Kidney (tissue), 14 donors: Measurements from ENCODE around the gene LCAT. TPM values are rescaled to one million over a fixed set of nuclear protein-coding genes. Genes with fewer than 3 reads are reported as not detected.

Experiments
- DNase-seq, 5 donors: peaks; one replicate each; pipeline ENCODE4 v3.0.0-alpha.2; 2013 to 2020
- FAIRE-seq: peaks from 2 replicates; lab custom pipeline; 2012; peaks lifted over from hg19 to GRCh38; lab: Jason Lieb, UNC
- H3K27ac ChIP-seq, 2 donors: one replicate each; pipeline ENCODE4 v1.7.0; 2013; ENCODE audit warnings: low read depth in 2 of 2, low read length in 2 of 2, inconsistent platforms in 1 of 2
- H3K27me3 ChIP-seq: one replicate; pipeline ENCODE4 v1.7.1; 2013; ENCODE audit warnings: low read length, inconsistent platforms; ENCODE audit not compliant: control insufficient read depth, insufficient read depth
- H3K36me3 ChIP-seq, 3 donors: one replicate each; pipeline versions ENCODE4 v1.7.0 to v1.7.1; 2013; ENCODE audit warnings: low read length in 3 of 3, control low read depth in 1 of 3, inconsistent platforms in 1 of 3; ENCODE audit not compliant: insufficient read depth in 3 of 3, control insufficient read depth in 2 of 3
- H3K4me1 ChIP-seq, 3 donors: one replicate each; pipeline versions ENCODE4 v1.7.0 to v1.7.1; 2013; ENCODE audit warnings: low read length in 3 of 3, inconsistent platforms in 1 of 3, low read depth in 1 of 3; ENCODE audit not compliant: control insufficient read depth in 2 of 3, insufficient read depth in 2 of 3
- H3K4me3 ChIP-seq, 3 donors: one replicate each; pipeline versions ENCODE4 v1.7.0 to v1.8.1; 2013; ENCODE audit warnings: low read length in 3 of 3, control low read depth in 1 of 3, inconsistent platforms in 1 of 3
- H3K9ac ChIP-seq, 3 donors: one replicate each; pipeline versions ENCODE4 v1.7.0 to v1.7.1; 2013; ENCODE audit warnings: low read length in 3 of 3, control low read depth in 1 of 3, inconsistent platforms in 1 of 3
- H3K9me3 ChIP-seq, 3 donors: one replicate each; pipeline versions ENCODE4 v1.7.0 to v1.7.1; 2013; ENCODE audit warnings: low read length in 3 of 3, control low read depth in 1 of 3, inconsistent platforms in 1 of 3; ENCODE audit not compliant: control insufficient read depth in 2 of 3, insufficient read depth in 1 of 3
- intact Hi-C: fragments of 100-400 bp; cut with DNase I; formaldehyde crosslinking; loops from one replicate; pipeline ENCODE4 v1.11.1; 2022
- polyA plus RNA-seq: library from polyadenylated mRNA; stranded (reverse); fragments of 350-450 nt; fragmentation: Illumina TruSeq; extraction: RNeasy Lipid Tissue Mini Kit (QIAGEN cat#74804); gene quantifications from one replicate; pipeline ENCODE4 v1.2.3, GENCODE V29; 2014; ENCODE audit warnings: low read depth, low replicate concordance; ENCODE audit not compliant: insufficient read depth
- total RNA-seq: library from RNA; stranded (reverse); fragmentation: NEBNext Ultra II Directional; extraction: Animal tissue kit (Norgen Biotek cat#: 25700); gene quantifications from one replicate; pipeline ENCODE4 v1.2.1, GENCODE V29; 2021
- TF ChIP-seq, protein P1 (sequence below): IDR thresholded peaks from 3 replicates; pipeline ENCODE4 v1.5.1; 2012; ENCODE audit warnings: mild to moderate bottlenecking, moderate library complexity, borderline replicate concordance; ENCODE audit not compliant: insufficient read depth; ENCODE audit errors: extremely low read depth
- donor health status: control.
- donor health status: control.
- donor health status: control.
- donor health status: control.
- donor health status: control.
- donor health status: DM: yes; HTN: yes; CAD: no.
- donor health status: Normal renal cell carcinoma (clear cell type).

LCAT gene
- total and polyA plus RNA-seq, 2 donors from 2014 or later: 10.2 to 27.4 TPM

DNA sequence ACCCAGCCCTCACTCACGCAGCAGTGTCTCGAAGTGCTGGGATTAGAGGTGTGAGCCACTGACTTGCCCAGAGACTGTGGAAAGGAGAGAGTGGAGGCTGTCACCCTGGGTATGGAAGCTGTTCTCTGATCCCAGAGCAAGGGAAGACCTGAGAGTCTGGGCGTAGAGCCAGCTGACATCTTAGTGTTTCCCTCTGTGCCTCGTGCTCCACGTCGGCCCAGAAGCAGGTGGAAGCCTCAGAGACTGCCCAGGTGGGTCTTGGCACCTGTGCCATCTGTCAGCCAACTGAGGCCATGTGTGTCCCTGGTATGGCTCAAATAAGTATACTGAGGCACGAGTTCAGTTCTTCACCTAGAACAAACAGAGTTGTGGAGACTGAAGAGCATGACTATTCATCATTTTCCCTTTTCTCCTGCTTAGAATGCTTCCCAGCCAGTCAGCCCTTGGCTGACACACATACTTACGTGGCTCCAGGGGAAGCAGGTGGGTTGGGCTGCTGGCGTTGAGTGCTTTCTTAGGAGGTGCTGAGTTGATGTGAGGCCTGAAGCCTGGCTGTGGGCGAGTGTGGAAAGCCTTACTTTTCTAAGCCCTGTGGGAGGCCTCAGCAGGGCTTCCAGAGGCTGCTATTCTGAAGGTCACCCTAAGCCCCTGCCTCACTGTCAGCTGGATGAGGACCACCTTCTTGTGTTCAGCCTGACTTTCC is 20.4 kb downstream of the LCAT start:
- FAIRE-seq (no peak), DNase-seq (no peak)
- Histone ChIP-seq H3K9me3 (no peaks in the 10 kb centered on the region), H3K27me3 (no peaks in the 10 kb centered on the region), H3K27ac (no peak overlapping the region), H3K4me3 (no peak overlapping the region), H3K36me3 (peaks cover 0 to 10% (median under 1%) of the 10 kb centered on the region in 3 donors), H3K4me1 (peaks cover 0 to 6% (median 0%) of the 10 kb centered on the region in 3 donors), H3K9ac (no peak overlapping the region)
- TF ChIP-seq, protein P1, sequence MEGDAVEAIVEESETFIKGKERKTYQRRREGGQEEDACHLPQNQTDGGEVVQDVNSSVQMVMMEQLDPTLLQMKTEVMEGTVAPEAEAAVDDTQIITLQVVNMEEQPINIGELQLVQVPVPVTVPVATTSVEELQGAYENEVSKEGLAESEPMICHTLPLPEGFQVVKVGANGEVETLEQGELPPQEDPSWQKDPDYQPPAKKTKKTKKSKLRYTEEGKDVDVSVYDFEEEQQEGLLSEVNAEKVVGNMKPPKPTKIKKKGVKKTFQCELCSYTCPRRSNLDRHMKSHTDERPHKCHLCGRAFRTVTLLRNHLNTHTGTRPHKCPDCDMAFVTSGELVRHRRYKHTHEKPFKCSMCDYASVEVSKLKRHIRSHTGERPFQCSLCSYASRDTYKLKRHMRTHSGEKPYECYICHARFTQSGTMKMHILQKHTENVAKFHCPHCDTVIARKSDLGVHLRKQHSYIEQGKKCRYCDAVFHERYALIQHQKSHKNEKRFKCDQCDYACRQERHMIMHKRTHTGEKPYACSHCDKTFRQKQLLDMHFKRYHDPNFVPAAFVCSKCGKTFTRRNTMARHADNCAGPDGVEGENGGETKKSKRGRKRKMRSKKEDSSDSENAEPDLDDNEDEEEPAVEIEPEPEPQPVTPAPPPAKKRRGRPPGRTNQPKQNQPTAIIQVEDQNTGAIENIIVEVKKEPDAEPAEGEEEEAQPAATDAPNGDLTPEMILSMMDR: no peak
- intact Hi-C loops: loop anchor here (10.0 kb wide), 2 partner anchors 109 to 249 kb away; no protein-coding TSS in a partner anchor

DNA sequence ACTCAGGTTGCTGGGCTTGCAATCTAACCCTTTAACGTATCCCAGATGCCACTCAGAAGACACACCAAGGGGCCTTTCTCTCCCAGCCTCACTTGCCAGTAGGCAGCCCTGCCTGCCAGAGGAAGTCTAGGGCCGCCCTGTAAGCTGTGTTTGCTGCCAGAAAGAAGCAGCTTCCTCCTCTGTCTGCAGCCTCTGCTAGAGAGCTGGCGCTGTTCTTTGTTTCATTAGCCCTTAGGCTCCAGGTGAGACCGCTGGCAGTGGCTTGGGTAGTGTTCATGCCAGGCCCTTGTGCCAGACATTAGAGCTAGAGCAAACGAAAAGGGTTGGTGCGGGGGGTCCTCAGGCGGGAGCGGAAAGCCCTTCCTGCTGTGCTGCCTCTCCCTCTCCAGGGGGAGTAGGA is 21.2 kb downstream of the LCAT start:
- DNase-seq: no peak
- H3K9me3 ChIP-seq: no peaks in the 10 kb centered on the region
- H3K4me1 ChIP-seq: peaks cover 0 to 9% (median 0%) of the 10 kb centered on the region in 3 donors
- TF ChIP-seq, protein P1: no peak
- no peak for FAIRE-seq
- intact Hi-C loops: loop anchor here (10.0 kb wide), 2 partner anchors 108 to 248 kb away; no protein-coding TSS in a partner anchor
- no peak overlapping the region for H3K27ac ChIP-seq
- H3K4me3 ChIP-seq: no peak overlapping the region
- no peaks in the 10 kb centered on the region for H3K27me3 ChIP-seq
- H3K36me3 ChIP-seq: peaks cover 0 to 13% (median 0%) of the 10 kb centered on the region in 3 donors
- no peak overlapping the region for H3K9ac ChIP-seq

- no peak for FAIRE-seq
- H3K36me3 ChIP-seq: peaks cover 0 to 14% (median 0%) of the 10 kb centered on the region in 3 donors
- peaks cover 0 to 13% (median 4%) of the 10 kb centered on the region in 3 donors for H3K4me1 ChIP-seq
- TF ChIP-seq, protein P1: no peak
- no peak overlapping the region for H3K27ac ChIP-seq
- intact Hi-C loops: loop anchor here (10.0 kb wide), 2 partner anchors 107 to 247 kb away; no protein-coding TSS in a partner anchor
- no peak overlapping the region for H3K4me3 ChIP-seq
- H3K27me3 ChIP-seq: no peaks in the 10 kb centered on the region
- no peak for DNase-seq
- H3K9ac ChIP-seq: no peak overlapping the region
- no peaks in the 10 kb centered on the region for H3K9me3 ChIP-seq
Measured at GRCh38 chr16:67922221-67922620, 21.7 kb downstream of the LCAT start.
